GM12891 (cell line): ENCODE results near the gene TGIF1.

Experiments used
- POLR2A ChIP-seq: IDR thresholded peaks from 2 replicates; pipeline ENCODE4 v1.6.1; 2011; ENCODE audit warnings: low read depth, low read length, control low read depth
- POU2F2 ChIP-seq: IDR thresholded peaks from 2 replicates; pipeline ENCODE4 v1.6.1; 2011; ENCODE audit warnings: low read depth, mild to moderate bottlenecking, control low read depth, low read length, moderate library complexity

- TF ChIP-seq POLR2A (no peak), POU2F2 (no peak)
These were observed 8.7 kb upstream of the TGIF1 start for GRCh38 chr18:3441290-3441689.
